MM.1S (cell line): ENCODE measurements around the gene TP53I13.

Source experiments
- DNase-seq: peaks from one replicate; pipeline ENCODE4 v3.0.0-alpha.2; 2015
- H2AFZ ChIP-seq: fragments of 300-600 bp; sonication (generic); 2 replicates; pipeline ENCODE4 v1.6.0; 2016; ENCODE audit warnings: antibody characterized with exemption, low read length
- H3F3A ChIP-seq: fragments of 300-600 bp; sonication (generic); 2 replicates; pipeline ENCODE4 v1.6.1; 2016; ENCODE audit warnings: mild to moderate bottlenecking, antibody characterized with exemption, low read length, moderate library complexity, mixed read lengths; ENCODE audit not compliant: insufficient read depth
- H3K27ac ChIP-seq: fragments of 300-600 bp; sonication (generic); 2 replicates; pipeline ENCODE4 v1.5.1; 2016; ENCODE audit warnings: mild to moderate bottlenecking, low read length
- H3K27me3 ChIP-seq: fragments of 300-600 bp; sonication (generic); replicated peaks from 2 replicates; pipeline ENCODE4 v1.6.0; 2016; ENCODE audit warnings: low read length; ENCODE audit not compliant: insufficient read depth
- H3K36me3 ChIP-seq: fragments of 300-600 bp; sonication (generic); replicated peaks from 2 replicates; pipeline ENCODE4 v1.6.1; 2016; ENCODE audit warnings: mild to moderate bottlenecking, low read length, mixed read lengths; ENCODE audit not compliant: insufficient read depth
- H3K4me1 ChIP-seq: fragments of 300-600 bp; sonication (generic); 2 replicates; pipeline ENCODE4 v1.6.1; 2016; ENCODE audit warnings: low read length, mixed read lengths
- H3K4me2 ChIP-seq: fragments of 300-600 bp; sonication (generic); 2 replicates; pipeline ENCODE4 v1.6.0; 2016; ENCODE audit warnings: low read depth, low read length
- H3K4me3 ChIP-seq: fragments of 300-600 bp; sonication (generic); 2 replicates; pipeline ENCODE4 v1.5.1; 2016; ENCODE audit warnings: low read length, mixed read lengths
- H3K79me2 ChIP-seq: fragments of 300-600 bp; sonication (generic); 2 replicates; pipeline ENCODE4 v1.6.1; 2016; ENCODE audit warnings: mixed run types, low read length, mixed read lengths
- H3K9ac ChIP-seq: fragments of 300-600 bp; sonication (generic); 2 replicates; pipeline ENCODE4 v1.6.1; 2016; ENCODE audit warnings: low read length, mixed read lengths
- H3K9me2 ChIP-seq: fragments of 300-600 bp; sonication (generic); replicated peaks from 2 replicates; pipeline ENCODE4 v1.6.1; 2016; ENCODE audit warnings: mild to moderate bottlenecking, low read length, mixed read lengths; ENCODE audit not compliant: insufficient read depth
- H3K9me3 ChIP-seq: fragments of 300-600 bp; sonication (generic); replicated peaks from 2 replicates; pipeline ENCODE4 v1.6.1; 2016; ENCODE audit warnings: mild to moderate bottlenecking, low read length, mixed read lengths; ENCODE audit not compliant: insufficient read depth
- H4K20me1 ChIP-seq: fragments of 300-600 bp; sonication (generic); 2 replicates; pipeline ENCODE4 v1.6.1; 2016; ENCODE audit warnings: mild to moderate bottlenecking, low read length, moderate library complexity, mixed read lengths; ENCODE audit not compliant: insufficient read depth
- EZH2 ChIP-seq: fragments of 300-600 bp; sonication (generic); optimal IDR thresholded peaks from 2 replicates; pipeline ENCODE3; 2017; ENCODE audit warnings: low read depth, mild to moderate bottlenecking, antibody characterized with exemption, low read length, mixed read lengths
- EZH2phosphoT487 ChIP-seq: fragments of 300-600 bp; sonication (generic); IDR thresholded peaks from 2 replicates; pipeline ENCODE4 v1.6.1; 2018; ENCODE audit warnings: antibody characterized with exemption, low read length
- TF ChIP-seq, protein P1 (sequence below): fragments of 300-600 bp; sonication (generic); IDR thresholded peaks from 2 replicates; pipeline ENCODE4 v1.5.1; 2016; ENCODE audit warnings: antibody characterized with exemption, low read length, mixed read lengths

TP53I13 gene

DNA sequence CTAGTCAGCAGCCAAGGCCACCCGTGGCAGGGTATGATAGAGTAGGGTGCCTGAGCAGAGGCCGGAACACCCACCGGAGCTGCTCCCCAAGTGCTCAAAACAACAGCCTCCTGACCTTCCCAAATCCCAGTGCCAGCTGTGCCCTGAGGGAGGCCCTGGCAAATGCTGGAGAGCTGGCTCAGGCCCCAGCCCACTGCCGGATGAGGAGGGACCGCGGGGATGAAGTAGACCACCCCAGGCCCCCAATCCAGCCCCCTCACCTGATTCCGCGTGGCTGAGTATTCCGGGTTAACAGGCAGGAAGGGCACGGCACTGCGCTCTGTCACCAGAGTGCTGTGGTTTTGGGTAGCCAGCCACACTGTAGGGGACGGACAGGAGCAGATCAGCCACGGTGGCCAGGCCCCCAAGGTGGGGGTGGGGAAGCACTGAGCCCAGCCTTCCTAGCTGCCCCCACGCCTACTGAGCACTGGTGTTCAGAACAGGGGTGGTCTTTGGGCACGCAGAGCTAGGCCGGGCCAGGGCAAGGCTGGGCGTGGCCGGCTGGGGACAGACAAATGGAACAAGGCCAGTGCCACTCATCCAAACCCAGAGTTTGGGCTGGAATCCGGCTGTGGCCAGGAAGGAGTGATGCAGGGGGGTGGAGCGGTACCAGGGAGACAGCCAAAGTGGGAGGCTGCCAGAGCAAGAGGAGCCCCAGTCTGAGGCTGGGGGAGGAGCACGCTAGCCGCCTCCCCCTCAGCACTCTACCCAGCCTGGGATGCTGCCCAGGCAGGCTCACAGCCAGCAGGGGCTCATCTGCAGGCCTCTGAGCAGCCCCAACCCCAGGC, 9.1 kb downstream of the TP53I13 start:
- H3K36me3 ChIP-seq, result no peaks in the 10 kb centered on the region
- H3F3A ChIP-seq, result no peaks in the 10 kb centered on the region
- no peak overlapping the region for H3K4me3 ChIP-seq
- H3K9me2 ChIP-seq, result no peaks in the 10 kb centered on the region
- H3K9me3 ChIP-seq, result no peaks in the 10 kb centered on the region
- H3K4me1 ChIP-seq, result peaks cover 8% of the 10 kb centered on the region; the same call in 1 of the 2 replicates
- no peak overlapping the region for H3K27ac ChIP-seq
- TF ChIP-seq EZH2phosphoT487 (no peak), EZH2 (no peak)
- TF ChIP-seq, protein P1, sequence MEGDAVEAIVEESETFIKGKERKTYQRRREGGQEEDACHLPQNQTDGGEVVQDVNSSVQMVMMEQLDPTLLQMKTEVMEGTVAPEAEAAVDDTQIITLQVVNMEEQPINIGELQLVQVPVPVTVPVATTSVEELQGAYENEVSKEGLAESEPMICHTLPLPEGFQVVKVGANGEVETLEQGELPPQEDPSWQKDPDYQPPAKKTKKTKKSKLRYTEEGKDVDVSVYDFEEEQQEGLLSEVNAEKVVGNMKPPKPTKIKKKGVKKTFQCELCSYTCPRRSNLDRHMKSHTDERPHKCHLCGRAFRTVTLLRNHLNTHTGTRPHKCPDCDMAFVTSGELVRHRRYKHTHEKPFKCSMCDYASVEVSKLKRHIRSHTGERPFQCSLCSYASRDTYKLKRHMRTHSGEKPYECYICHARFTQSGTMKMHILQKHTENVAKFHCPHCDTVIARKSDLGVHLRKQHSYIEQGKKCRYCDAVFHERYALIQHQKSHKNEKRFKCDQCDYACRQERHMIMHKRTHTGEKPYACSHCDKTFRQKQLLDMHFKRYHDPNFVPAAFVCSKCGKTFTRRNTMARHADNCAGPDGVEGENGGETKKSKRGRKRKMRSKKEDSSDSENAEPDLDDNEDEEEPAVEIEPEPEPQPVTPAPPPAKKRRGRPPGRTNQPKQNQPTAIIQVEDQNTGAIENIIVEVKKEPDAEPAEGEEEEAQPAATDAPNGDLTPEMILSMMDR, result no peak
- no peak overlapping the region for H3K9ac ChIP-seq
- no peak for DNase-seq
- H2AFZ ChIP-seq, result no peak overlapping the region
- no peaks in the 10 kb centered on the region for H4K20me1 ChIP-seq
- peaks cover 3% of the 10 kb centered on the region for H3K79me2 ChIP-seq
- H3K4me2 ChIP-seq, result no peak overlapping the region
- no peaks in the 10 kb centered on the region for H3K27me3 ChIP-seq

DNA sequence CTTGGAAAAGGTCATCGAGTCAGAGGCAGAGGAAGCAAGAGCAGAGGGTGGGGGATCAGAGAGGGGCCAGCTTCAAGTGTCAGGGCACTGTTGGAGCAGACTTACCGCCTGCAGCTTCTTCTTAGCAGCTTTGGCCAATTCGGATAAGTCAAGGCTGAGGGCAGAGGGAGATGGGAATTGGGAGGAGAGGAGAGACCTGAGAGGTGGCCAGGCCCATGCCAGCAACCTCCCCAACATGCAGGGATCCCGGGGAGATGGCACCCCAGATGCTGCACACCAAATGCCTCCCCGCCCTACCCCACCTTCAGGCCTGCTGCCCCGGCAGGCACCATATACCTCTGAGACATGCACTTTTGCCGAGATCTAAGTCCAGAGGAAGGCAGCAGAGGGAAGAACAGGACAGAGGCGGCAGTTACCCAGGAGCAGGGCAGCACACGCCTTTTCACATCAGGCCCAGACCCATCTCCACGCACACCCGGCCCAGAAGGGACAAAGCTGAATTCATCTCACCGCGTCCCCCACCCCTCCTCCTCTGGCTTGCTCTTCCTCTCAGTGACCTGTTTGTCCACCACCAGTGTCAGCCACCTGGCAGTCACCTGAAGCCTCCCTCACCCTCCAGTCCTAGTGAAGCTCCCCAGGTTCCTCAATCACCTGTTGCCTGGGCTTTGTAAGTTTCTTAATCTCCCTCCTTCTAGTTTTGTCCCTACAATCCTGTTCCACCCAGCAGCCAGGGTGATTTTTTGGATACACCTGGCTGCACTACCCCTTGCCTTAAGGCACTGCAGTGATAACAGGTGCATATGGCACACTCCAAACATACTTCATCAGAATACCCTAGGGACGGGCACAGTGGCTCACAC, 10.4 kb downstream of the TP53I13 start:
- Histone ChIP-seq H3K9ac (no peak overlapping the region), H3K9me2 (no peaks in the 10 kb centered on the region), H4K20me1 (no peaks in the 10 kb centered on the region), H3K9me3 (no peaks in the 10 kb centered on the region), H3K4me3 (no peak overlapping the region), H3K36me3 (no peaks in the 10 kb centered on the region), H3K4me1 (peaks cover 8% of the 10 kb centered on the region; the same call in 1 of the 2 replicates), H3K79me2 (peaks cover 7% of the 10 kb centered on the region), H3K27me3 (no peaks in the 10 kb centered on the region), H3F3A (no peaks in the 10 kb centered on the region), H3K27ac (no peak overlapping the region), H2AFZ (no peak overlapping the region), H3K4me2 (no peak overlapping the region)
- no peak for DNase-seq
- TF ChIP-seq EZH2, result no peak
- no peak for TF ChIP-seq EZH2phosphoT487
- TF ChIP-seq, protein P1, result no peak

DNA sequence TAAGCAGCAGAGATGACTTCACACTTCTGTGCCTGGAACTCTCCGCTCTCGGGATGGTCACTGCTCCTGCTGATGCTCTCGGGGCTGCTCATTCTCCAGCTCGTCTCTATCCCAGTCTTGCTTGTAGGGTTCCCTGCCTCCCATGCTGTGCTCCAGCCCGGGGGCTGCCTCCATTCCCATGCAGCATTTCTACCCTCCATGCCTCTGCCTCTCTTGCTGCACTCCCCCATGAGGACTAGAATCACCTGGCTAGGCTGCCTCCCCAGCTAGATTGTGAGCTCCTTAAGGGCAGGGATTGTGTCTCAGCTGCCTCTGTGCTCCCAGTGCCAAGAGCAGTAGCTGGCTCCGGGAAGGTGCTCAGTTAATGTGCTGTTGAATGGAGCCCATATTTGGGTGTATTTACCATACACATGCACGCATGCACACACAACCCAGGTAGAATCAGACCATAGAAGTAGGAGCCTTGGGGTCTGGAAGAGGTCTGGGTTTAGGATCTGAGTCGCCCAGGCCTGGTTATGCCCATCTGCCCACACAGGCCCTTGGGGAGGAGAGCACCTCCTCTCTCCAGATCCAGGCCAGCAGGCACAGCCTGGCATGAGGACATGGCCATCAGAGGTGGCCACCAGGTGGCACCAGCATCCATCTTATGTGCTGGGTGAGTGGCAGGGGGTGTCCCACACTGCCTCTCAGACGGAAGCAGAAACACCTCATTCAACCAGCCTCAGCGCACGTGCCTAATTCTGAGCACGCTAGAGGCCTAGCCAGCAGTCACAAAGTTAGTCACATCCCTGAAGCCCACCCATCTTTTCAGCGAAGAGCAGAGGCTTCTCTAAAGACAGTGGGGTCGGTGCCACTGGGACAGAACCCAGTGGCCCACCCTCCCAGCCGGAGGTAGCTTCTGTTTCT, 11.6 kb downstream of the TP53I13 start:
- H3K79me2 ChIP-seq, result peaks cover 19% of the 10 kb centered on the region
- H3K9me2 ChIP-seq, result no peaks in the 10 kb centered on the region
- no peaks in the 10 kb centered on the region for H3K36me3 ChIP-seq
- no peak overlapping the region for H3K4me3 ChIP-seq
- no peak overlapping the region for H3K4me2 ChIP-seq
- TF ChIP-seq, protein P1, result peak; percentile 94
- TF ChIP-seq EZH2phosphoT487, result no peak
- DNase-seq, result peak; percentile 91
- H4K20me1 ChIP-seq, result no peaks in the 10 kb centered on the region
- H3F3A ChIP-seq, result no peaks in the 10 kb centered on the region
- no peaks in the 10 kb centered on the region for H3K27me3 ChIP-seq
- H3K27ac ChIP-seq, result no peak overlapping the region
- peaks cover 8% of the 10 kb centered on the region; the same call in 1 of the 2 replicates for H3K4me1 ChIP-seq
- H2AFZ ChIP-seq, result no peak overlapping the region
- H3K9ac ChIP-seq, result no peak overlapping the region
- H3K9me3 ChIP-seq, result no peaks in the 10 kb centered on the region
